GM20000 (cell line): Measurements from ENCODE around the gene MAPT.
"Not testable (repeated sequence)": the region's sequence is repeated elsewhere in the genome, so short reads cannot be mapped to it uniquely, and the experiment has no call there.

Experiments used
- DNase-seq: peaks from one replicate; pipeline ENCODE4 v3.0.0; 2012; ENCODE audit warnings: low spot score
- CTCF ChIP-seq: IDR thresholded peaks from 2 replicates; pipeline ENCODE4 v1.5.1; 2012; ENCODE audit warnings: mild to moderate bottlenecking, control low read depth; ENCODE audit errors: extremely low read depth, missing control alignments

The MAPT gene

GRCh38 chr17:45908935-45909334 is 14.6 kb downstream of the MAPT start:
- DNase-seq: no peak
- no peak for TF ChIP-seq CTCF

- no peak for DNase-seq
- no peak for TF ChIP-seq CTCF
These were observed 16.3 kb downstream of the MAPT start for GRCh38 chr17:45910667-45911066.

DNA sequence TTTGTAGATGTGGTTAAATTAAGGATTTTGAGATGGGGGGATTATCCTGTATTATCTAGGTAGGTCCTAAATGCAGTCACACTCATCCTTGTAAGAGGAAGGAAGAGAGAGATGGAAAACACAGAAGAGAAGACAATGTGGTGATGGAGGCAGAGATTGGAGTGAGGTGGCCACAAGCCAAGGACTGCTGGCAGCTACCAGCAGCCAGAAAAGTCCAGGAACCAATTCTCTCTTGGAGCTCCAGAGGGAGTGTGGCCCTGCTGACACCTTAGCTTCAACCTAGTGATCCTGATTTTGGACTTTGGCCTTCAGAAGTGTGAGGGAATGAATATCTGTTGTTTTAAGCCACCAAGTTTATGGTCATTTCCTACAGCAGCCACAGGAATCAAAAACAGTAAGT is 18.0 kb downstream of the MAPT start:
- no peak for DNase-seq
- no peak for TF ChIP-seq CTCF

- DNase-seq: not testable (repeated sequence)
These were observed 18.7 kb downstream of the MAPT start for GRCh38 chr17:45913030-45913429.

DNA sequence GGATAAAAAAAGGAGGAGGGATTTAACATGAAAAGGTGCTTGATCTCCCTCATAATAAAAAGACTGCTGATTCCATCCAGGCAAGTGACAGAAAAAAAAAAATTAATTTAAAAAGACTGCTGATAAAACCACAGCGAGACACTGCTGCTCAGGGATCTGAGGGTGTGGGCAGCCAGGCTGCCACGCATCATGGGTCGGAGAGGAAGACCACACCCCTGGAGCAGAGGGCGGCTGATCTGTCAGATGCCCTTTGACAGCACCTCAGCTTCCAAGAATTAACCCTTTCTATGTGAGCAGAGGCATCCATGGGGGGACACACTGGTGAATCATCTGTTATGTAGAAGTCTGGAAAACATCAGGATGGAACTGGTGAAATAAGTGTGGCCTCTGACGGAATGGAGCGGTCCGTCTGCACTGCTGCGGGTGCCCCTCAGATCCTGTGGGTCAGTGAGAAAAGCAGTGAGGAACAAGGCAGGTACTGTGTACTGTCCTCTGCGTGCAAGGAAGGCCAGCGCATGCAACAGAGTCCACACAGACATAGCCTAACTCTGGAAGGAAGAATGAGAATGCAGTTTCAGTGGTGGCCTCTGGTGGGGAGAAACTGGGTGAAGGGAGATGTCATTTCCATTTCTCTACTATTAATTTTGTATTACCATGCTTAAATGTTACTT is 19.8 kb downstream of the MAPT start:
- no peak for DNase-seq
- TF ChIP-seq CTCF: no peak

DNA sequence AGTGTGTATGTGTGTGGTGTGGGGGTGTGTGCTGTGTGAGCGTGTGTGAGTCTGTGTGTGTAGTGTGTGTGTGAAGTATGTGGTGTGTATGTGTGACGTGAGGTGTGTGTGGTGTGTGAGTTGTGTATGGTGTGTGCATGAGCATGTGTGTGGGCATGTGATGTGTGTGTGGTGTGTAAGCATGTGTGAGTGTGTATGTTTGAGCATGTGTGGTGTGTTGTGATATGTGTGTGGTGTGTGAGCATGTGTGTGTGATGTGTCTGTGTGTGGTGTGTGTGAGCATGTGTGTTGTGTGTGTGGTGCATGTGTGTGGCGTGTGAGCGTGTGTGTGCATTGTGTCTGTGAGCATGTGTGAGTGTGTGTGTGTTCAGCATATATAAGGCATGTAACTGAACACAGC is 20.9 kb downstream of the MAPT start:
- TF ChIP-seq CTCF: no peak
- no peak for DNase-seq

DNA sequence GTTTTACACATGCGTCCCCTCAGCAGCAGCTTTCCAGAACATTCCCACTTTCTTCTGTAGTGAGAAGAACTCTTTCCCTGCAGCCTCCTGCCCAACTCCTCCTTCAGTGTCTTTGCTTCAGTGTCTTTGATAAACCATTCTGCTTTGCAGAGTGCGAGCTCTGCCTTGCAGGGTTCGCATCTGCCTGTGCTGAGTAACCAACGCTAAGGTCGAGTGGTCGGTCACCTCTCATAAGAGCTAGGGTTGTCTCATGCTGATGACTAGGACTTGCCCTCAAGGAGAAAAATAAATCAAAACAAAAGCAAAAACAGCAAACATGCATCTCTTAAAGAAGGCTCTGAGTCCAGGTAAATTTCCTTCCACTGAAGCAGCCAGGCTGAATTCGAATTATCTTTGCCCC is 22.7 kb downstream of the MAPT start:
- no peak for TF ChIP-seq CTCF
- DNase-seq: no peak

DNA sequence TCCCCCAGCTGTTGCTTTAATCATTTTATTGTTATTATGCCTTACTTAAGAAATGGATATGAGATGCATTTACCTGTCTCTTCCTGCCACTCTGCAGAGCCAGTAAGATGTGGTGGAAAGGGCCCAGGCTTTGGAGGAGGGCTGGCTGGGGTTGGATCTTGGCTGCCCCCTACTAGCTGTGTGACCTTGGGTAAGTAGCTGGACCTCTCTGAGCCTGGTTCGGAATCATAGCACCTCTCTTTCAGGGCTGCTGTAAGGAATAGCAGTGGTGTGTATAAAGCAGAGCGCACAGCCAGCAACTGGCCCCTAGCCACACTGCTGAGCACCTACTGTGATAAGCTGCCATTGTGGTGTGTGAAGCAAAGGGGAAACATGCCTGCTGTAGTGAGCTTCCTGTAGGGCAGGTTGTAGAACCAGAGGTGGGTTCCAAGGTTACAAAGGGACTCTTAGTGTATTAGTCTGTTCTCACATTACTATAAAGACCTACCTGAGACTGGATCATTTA is 23.9 kb downstream of the MAPT start:
- no peak for TF ChIP-seq CTCF
- DNase-seq: no peak
